Common myeloid progenitor, CD34-positive (primary cell): ENCODE data around the gene IKBKE.

Experiments
- CTCF ChIA-PET: fragments of 350-600 bp; sonication (Branson Sonifier 250); formaldehyde crosslinking; loops from one replicate; lab custom pipeline; 2021; ENCODE audit warnings: antibody characterized with exemption; lab: Charles Lee
- POLR2A ChIA-PET: fragments of 350-600 bp; sonication (Branson Sonifier 250); formaldehyde crosslinking; loops from one replicate; lab custom pipeline; 2021; ENCODE audit warnings: antibody characterized with exemption; lab: Charles Lee
- DNase-seq, 3 donors: peaks; one replicate each; pipeline versions ENCODE4 v3.0.0 to v3.0.0-alpha.2; 2013
- H3K27ac ChIP-seq, 2 experiments: 1 replicate in 1 of 2; 2 replicates in 1 of 2; pipeline ENCODE4 v1.7.0; 2013; ENCODE audit warnings: inconsistent platforms in 2 of 2, low read length in 2 of 2, mild to moderate bottlenecking in 2 of 2, low read depth in 1 of 2, moderate library complexity in 1 of 2; ENCODE audit not compliant: severe bottlenecking in 2 of 2, insufficient read depth in 1 of 2, poor library complexity in 1 of 2
- H3K27me3 ChIP-seq, 5 experiments: replicated peaks in 2 of 5; 1 replicate in 3 of 5; 2 replicates in 2 of 5; pipeline versions ENCODE4 v1.6.1 to v1.7.0; 2013; ENCODE audit warnings: low read length in 4 of 5, mild to moderate bottlenecking in 2 of 5, moderate library complexity in 2 of 5, inconsistent platforms in 1 of 5; ENCODE audit not compliant: insufficient read depth in 5 of 5, control insufficient read depth in 4 of 5
- H3K36me3 ChIP-seq, 4 experiments: 1 replicate in 2 of 4; 2 replicates in 2 of 4; pipeline versions ENCODE4 v1.6.1 to v1.7.0; 2013; ENCODE audit warnings: low read length in 3 of 4, control low read depth in 1 of 4, mild to moderate bottlenecking in 1 of 4; ENCODE audit not compliant: control insufficient read depth in 4 of 4, insufficient read depth in 4 of 4
- H3K4me1 ChIP-seq, 4 experiments: 1 replicate in 3 of 4; 2 replicates in 1 of 4; pipeline versions ENCODE4 v1.6.1 to v1.7.1; 2013; ENCODE audit warnings: low read length in 3 of 4, mild to moderate bottlenecking in 3 of 4, control low read depth in 1 of 4, inconsistent platforms in 1 of 4, moderate library complexity in 1 of 4; ENCODE audit not compliant: control insufficient read depth in 4 of 4, insufficient read depth in 4 of 4; ENCODE audit errors: control extremely low read depth in 1 of 4
- H3K4me3 ChIP-seq, 7 experiments: 1 replicate in 4 of 7; 2 replicates in 3 of 7; pipeline versions ENCODE4 v1.5.1 to v1.7.0; 2013; ENCODE audit warnings: mild to moderate bottlenecking in 7 of 7, low read length in 6 of 7, moderate library complexity in 6 of 7, inconsistent platforms in 2 of 7, low read depth in 2 of 7, control low read depth in 1 of 7; ENCODE audit not compliant: insufficient read depth in 4 of 7, control insufficient read depth in 1 of 7; ENCODE audit errors: extremely low read depth in 1 of 7
- H3K9me3 ChIP-seq, 5 experiments: 1 replicate in 4 of 5; 2 replicates in 1 of 5; pipeline versions ENCODE4 v1.6.1 to v1.7.1; 2013; ENCODE audit warnings: low read length in 4 of 5, mild to moderate bottlenecking in 2 of 5, inconsistent platforms in 1 of 5, low read depth in 1 of 5, moderate library complexity in 1 of 5; ENCODE audit not compliant: control insufficient read depth in 4 of 5, insufficient read depth in 2 of 5; ENCODE audit errors: control extremely low read depth in 1 of 5
- WGBS: methylation state at CpG from one replicate; pipeline ENCODE4 v1.1.5; 2013; ENCODE audit not compliant: insufficient coverage; 5-methylcytosine and 5-hydroxymethylcytosine counted together

Gene IKBKE

GRCh38 chr1:206490771-206491405 lies 20.6 kb downstream of the IKBKE start:
- no peaks in the 10 kb centered on the region for H3K9me3 ChIP-seq
- ChIA-PET POLR2A (interaction anchor here (0.7 kb wide), 1 partner anchor 92 kb away, joined by 3 read pairs; no protein-coding TSS in a partner anchor), CTCF (interaction anchor here (0.6 to 6.0 kb wide), 26 partner anchors 7 to 198 kb away, joined by 3 to 62 read pairs (median 6); partner anchors contain the start of gene RASSF5)
- H3K4me1 ChIP-seq = peaks cover 4 to 14% (median 9%) of the 10 kb centered on the region in 4 experiments
- 96% methylated on average over 12 of the region's 12 CpGs for WGBS
- H3K4me3 ChIP-seq = no peak overlapping the region
- H3K27ac ChIP-seq = no peak overlapping the region
- H3K36me3 ChIP-seq = peaks cover 9 to 85% (median 53%) of the 10 kb centered on the region in 4 experiments
- DNase-seq = no peak
- no peaks in the 10 kb centered on the region for H3K27me3 ChIP-seq

GRCh38 chr1:206491616-206492015 lies 21.3 kb downstream of the IKBKE start:
- H3K36me3 ChIP-seq = peaks cover 9 to 87% (median 53%) of the 10 kb centered on the region in 4 experiments
- H3K9me3 ChIP-seq = no peaks in the 10 kb centered on the region
- no peak overlapping the region for H3K4me3 ChIP-seq
- POLR2A ChIA-PET = no interaction called here
- H3K27me3 ChIP-seq = no peaks in the 10 kb centered on the region
- CTCF ChIA-PET = interaction anchor here (1.1 to 6.0 kb wide), 9 partner anchors 10 to 101 kb away, joined by 3 to 62 read pairs (median 8); no protein-coding TSS in a partner anchor
- peaks cover 4 to 21% (median 14%) of the 10 kb centered on the region in 4 experiments for H3K4me1 ChIP-seq
- no peak for DNase-seq
- no peak overlapping the region for H3K27ac ChIP-seq
- WGBS = 100% methylated on average over 3 of the region's 4 CpGs

DNA sequence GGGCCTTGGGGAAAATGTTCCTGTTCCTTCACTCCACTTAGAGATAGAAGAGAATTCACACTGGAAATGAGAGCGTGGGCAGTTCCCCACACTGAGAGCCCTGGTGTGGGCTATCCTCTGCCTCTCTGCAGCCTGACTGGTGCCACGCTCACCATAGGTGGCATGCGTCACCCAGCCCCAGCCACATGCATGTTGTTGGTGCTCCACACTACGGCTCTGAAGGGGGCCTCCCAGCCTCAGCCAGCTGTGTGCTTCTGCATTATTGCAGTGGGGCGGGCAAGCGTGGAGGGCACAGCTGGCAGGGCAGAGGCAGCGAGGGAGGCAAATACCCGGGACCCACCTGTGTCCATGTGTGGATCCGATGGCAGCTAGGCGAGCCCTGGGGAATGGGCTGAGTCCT lies 22.3 kb downstream of the IKBKE start:
- Histone ChIP-seq H3K4me1 (peaks cover 4 to 19% (median 15%) of the 10 kb centered on the region in 4 experiments), H3K4me3 (no peak overlapping the region), H3K27ac (no peak overlapping the region), H3K27me3 (no peaks in the 10 kb centered on the region), H3K9me3 (no peaks in the 10 kb centered on the region), H3K36me3 (peaks cover 9 to 88% (median 53%) of the 10 kb centered on the region in 4 experiments)
- ChIA-PET POLR2A (no interaction called here), CTCF (interaction anchor here (0.6 to 6.0 kb wide), 11 partner anchors 10 to 171 kb away, joined by 3 to 51 read pairs (median 4); no protein-coding TSS in a partner anchor)
- WGBS = 98% methylated on average over 10 of the region's 10 CpGs
- DNase-seq = no peak

DNA sequence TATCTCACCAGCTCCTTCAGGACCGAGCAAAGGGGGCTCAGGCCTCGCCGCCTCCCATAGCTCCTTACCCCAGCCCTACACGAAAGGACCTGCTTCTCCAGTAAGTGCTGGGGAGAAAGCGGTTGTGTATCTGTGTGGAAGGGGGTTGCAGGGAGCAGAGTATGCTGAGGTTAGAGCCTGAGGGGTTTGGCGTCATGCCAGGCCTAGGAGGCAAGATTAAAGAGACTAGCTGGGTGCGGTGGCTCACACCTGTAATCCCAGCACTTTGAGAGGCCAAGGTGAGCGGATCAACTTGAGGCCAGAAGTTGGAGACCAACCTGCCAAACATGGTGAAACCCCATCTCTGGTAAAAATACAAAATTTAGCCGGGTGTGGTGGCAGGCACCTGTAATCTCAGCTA lies 23.0 kb downstream of the IKBKE start:
- WGBS = 100% methylated on average over 8 of the region's 9 CpGs
- Histone ChIP-seq H3K27me3 (no peaks in the 10 kb centered on the region), H3K27ac (no peak overlapping the region), H3K9me3 (no peaks in the 10 kb centered on the region), H3K4me3 (no peak overlapping the region), H3K36me3 (peaks cover 9 to 85% (median 48%) of the 10 kb centered on the region in 4 experiments), H3K4me1 (peaks cover 4 to 19% (median 15%) of the 10 kb centered on the region in 4 experiments)
- ChIA-PET CTCF (interaction anchor here (0.6 to 6.0 kb wide), 12 partner anchors 9 to 170 kb away, joined by 3 to 51 read pairs (median 4); no protein-coding TSS in a partner anchor), POLR2A (no interaction called here)
- no peak for DNase-seq

GRCh38 chr1:206495011-206495461 lies 24.8 kb downstream of the IKBKE start:
- ChIA-PET CTCF (interaction anchor here (0.9 to 6.5 kb wide), 8 partner anchors 10 to 112 kb away, joined by 3 to 60 read pairs (median 7); partner anchors contain the start of genes IKBKE and RASSF5), POLR2A (no interaction called here)
- H3K36me3 ChIP-seq = peaks cover 9 to 88% (median 50%) of the 10 kb centered on the region in 4 experiments
- no peak overlapping the region for H3K27ac ChIP-seq
- no peaks in the 10 kb centered on the region for H3K9me3 ChIP-seq
- H3K27me3 ChIP-seq = no peaks in the 10 kb centered on the region
- peaks cover 4 to 19% (median 15%) of the 10 kb centered on the region in 4 experiments for H3K4me1 ChIP-seq
- WGBS = 79% methylated on average over 4 of the region's 6 CpGs
- DNase-seq = no peak
- no peak overlapping the region for H3K4me3 ChIP-seq

GRCh38 chr1:206495493-206496046 lies 25.3 kb downstream of the IKBKE start:
- ChIA-PET POLR2A (no interaction called here), CTCF (interaction anchor here (0.7 to 6.5 kb wide), 16 partner anchors 11 to 714 kb away, joined by 3 to 60 read pairs (median 5); partner anchors contain the start of genes IKBKE and RASSF5)
- no peaks in the 10 kb centered on the region for H3K9me3 ChIP-seq
- H3K4me3 ChIP-seq = no peak overlapping the region
- no peaks in the 10 kb centered on the region for H3K27me3 ChIP-seq
- DNase-seq = no peak
- no peak overlapping the region for H3K27ac ChIP-seq
- peaks cover 4 to 19% (median 15%) of the 10 kb centered on the region in 4 experiments for H3K4me1 ChIP-seq
- 67% methylated on average over 1 of the region's 3 CpGs for WGBS
- peaks cover 9 to 83% (median 48%) of the 10 kb centered on the region in 4 experiments for H3K36me3 ChIP-seq
